Stimulated activated CD4-positive, alpha-beta T cell treated with anti-CD3 and anti-CD28 coated beads, TNF-alpha, amount 100 ng/mL, for 4 hours (primary cell): ENCODE measurements around the gene MRPL55.

Source experiments
- DNase-seq, 3 experiments: peaks; one replicate each; pipeline ENCODE4 v3.0.0-alpha.2; 2020; ENCODE audit warnings: low read depth in 3 of 3

Gene MRPL55

GRCh38 chr1:228101614-228101993 is 7.5 kb downstream of the MRPL55 start:
- no peak for DNase-seq

- no peak for DNase-seq
Observed at GRCh38 chr1:228100822-228101613, 8.1 kb downstream of the MRPL55 start.

- no peak for DNase-seq
Observed at GRCh38 chr1:228099331-228099732, 9.8 kb downstream of the MRPL55 start.

GRCh38 chr1:228098323-228098931 is 10.7 kb downstream of the MRPL55 start:
- no peak for DNase-seq

GRCh38 chr1:228097333-228098081 is 11.6 kb downstream of the MRPL55 start:
- no peak for DNase-seq

- DNase-seq = no peak
Observed at GRCh38 chr1:228096416-228097332, 12.4 kb downstream of the MRPL55 start.

GRCh38 chr1:228095938-228096337 is 13.2 kb downstream of the MRPL55 start:
- no peak for DNase-seq

- DNase-seq = no peak
Observed at GRCh38 chr1:228095161-228095560, 13.9 kb downstream of the MRPL55 start.

- no peak for DNase-seq
Observed at GRCh38 chr1:228094432-228095016, 14.6 kb downstream of the MRPL55 start.

GRCh38 chr1:228093050-228093906 is 15.8 kb downstream of the MRPL55 start:
- no peak for DNase-seq

GRCh38 chr1:228092342-228093049 is 16.6 kb downstream of the MRPL55 start:
- no peak for DNase-seq

GRCh38 chr1:228091084-228091483 is 18.0 kb downstream of the MRPL55 start:
- DNase-seq = no peak

- DNase-seq = no peak
Observed at GRCh38 chr1:228090613-228091081, 18.5 kb downstream of the MRPL55 start.

- no peak for DNase-seq
Observed at GRCh38 chr1:228089519-228090380, 19.3 kb downstream of the MRPL55 start.

- no peak for DNase-seq
Observed at GRCh38 chr1:228088586-228089498, 20.3 kb downstream of the MRPL55 start.

GRCh38 chr1:228087771-228088251 is 21.3 kb downstream of the MRPL55 start:
- no peak for DNase-seq

- DNase-seq = no peak
Observed at GRCh38 chr1:228085287-228085951, 23.7 kb downstream of the MRPL55 start.
